GM04504 (cell line): ENCODE data around the gene GRB7.
"Not testable (repeated sequence)": the region's sequence is repeated elsewhere in the genome, so short reads cannot be mapped to it uniquely, and the experiment has no call there.

ENCODE experiments used
- DNase-seq: peaks from one replicate; pipeline ENCODE4 v3.0.0-alpha.2; 2012; ENCODE audit warnings: low read depth

The GRB7 gene

DNA sequence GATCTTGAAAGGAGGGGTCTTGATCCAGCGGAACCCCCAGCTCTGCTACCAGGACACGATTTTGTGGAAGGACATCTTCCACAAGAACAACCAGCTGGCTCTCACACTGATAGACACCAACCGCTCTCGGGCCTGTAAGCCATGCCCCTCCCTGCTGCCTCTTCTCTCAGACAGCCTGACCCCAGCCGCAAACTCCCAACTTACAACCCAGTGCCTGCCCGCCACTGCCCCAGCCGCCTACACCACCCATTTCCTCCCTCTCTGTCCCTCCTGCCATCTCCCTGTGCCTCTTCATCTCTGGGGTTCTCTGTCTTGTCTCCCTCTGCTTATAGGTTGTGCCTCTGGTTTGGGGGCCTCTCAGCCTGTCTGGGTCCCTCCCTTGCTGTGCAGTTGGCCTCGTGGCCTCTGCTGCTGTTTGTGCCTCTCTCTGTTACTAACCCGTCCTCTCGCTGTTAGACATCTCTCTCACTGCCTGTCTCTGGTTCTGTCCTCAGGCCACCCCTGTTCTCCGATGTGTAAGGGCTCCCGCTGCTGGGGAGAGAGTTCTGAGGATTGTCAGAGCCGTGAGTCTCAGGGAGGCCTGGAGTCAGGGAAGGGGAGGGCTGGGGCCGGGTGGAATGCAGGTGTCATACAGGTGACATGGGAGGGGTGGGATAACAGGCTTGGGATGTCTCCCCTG is 28.3 kb upstream of the GRB7 start:
- DNase-seq: no peak

DNA sequence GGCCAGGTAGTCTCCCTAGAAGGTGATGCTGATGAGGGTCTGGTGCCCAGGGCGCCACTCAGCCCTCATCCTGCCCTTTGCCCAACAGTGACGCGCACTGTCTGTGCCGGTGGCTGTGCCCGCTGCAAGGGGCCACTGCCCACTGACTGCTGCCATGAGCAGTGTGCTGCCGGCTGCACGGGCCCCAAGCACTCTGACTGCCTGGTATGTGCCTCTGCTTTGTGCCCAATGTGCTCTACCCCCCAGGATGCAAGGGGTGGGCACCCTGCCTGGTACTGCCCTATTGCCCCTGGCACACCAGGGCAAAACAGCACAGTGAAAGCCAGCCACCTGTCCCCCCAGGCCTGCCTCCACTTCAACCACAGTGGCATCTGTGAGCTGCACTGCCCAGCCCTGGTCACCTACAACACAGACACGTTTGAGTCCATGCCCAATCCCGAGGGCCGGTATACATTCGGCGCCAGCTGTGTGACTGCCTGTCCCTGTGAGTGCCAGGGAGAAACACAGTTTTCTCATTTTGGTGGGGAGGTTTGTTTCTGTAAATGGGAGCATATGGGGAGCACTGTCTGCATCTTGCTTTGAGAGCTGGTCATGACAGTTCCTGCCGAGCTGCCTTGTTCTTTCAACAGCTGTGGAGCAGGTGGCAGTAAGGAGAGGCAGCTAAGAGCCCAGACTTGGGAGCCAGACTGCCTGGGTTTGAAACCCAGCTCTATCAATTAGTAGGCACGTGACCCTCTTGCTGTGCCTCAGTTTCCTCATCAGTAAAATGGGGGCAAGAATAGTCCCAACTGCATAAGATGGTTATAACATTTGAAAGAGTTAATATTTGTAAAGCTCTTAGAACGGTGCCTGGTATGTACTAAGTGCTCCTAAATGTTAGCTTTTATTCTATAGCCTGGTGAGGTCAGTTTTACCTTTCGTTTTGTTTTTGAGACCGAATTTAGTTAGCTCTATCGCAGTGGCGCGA is 27.5 kb upstream of the GRB7 start:
- no peak for DNase-seq

DNA sequence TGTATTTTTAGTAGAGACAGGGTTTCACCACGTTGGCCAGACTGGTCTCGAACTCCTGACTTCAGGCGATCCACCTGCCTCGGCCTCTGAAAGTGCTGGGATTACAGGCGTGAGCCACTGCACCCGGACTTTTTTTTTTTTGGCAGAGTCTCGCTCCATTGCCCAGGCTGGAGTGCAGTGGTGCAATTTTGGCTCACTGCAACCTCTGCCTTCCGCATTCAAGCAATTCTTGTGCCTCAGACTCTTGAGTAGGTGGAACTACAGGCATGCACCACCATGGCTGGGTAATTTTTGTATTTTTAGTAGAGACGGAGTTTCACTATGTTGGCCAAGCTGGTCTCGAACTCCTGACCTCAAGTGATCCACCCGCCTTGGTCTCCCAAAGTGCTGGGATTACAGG is 26.7 kb upstream of the GRB7 start:
- DNase-seq: not testable (repeated sequence)

DNA sequence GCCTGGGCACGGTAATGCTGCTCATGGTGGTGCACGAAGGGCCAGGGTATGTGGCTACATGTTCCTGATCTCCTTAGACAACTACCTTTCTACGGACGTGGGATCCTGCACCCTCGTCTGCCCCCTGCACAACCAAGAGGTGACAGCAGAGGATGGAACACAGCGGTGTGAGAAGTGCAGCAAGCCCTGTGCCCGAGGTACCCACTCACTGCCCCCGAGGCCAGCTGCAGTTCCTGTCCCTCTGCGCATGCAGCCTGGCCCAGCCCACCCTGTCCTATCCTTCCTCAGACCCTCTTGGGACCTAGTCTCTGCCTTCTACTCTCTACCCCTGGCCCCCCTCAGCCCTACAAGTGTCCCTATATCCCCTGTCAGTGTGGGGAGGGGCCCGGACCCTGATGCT is 25.9 kb upstream of the GRB7 start:
- no peak for DNase-seq

DNA sequence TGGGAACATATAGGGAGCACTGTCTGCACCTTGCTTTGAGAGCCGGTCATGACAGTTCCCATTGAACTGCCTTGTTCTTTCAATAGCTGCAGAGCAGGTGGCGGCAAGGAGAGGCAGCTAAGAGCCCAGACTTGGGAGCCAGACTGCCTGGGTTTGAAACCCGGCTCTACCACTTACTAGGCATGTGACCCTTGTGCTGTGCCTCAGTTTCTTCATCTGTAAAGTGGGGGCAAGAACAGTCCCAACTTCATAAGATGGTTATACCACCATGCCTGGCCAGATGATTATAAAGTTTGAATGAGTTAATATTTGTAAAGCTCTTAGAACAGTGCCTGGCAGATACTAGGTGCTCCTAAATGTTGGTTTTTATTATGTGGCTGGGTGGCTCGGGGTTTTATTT is 23.5 kb upstream of the GRB7 start:
- DNase-seq: no peak

- DNase-seq: no peak
Observed at GRCh38 chr17:39715375-39716072, 22.2 kb upstream of the GRB7 start.

GRCh38 chr17:39716073-39716818 is 21.5 kb upstream of the GRB7 start:
- no peak for DNase-seq

GRCh38 chr17:39716879-39717536 is 20.7 kb upstream of the GRB7 start:
- no peak for DNase-seq

DNA sequence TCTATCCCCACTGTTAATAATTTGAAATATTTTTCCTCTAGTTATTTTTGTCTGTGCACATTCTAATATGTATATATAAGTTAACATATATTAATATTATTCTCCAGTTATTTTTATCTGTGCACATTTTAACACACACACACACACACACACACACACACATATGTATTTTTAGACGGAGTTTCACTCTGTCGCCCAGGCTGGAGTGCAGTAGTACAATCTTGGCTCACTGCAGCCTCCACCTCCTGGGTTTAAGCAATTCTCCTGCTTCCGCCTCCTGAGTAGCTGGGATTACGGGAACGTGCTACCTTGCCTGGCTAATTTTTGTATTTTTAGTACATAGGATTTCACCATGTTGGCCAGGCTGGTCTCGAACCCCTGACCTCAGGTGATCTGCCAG is 20.1 kb upstream of the GRB7 start:
- no peak for DNase-seq

GRCh38 chr17:39719563-39720355 is 18.0 kb upstream of the GRB7 start:
- no peak for DNase-seq

DNA sequence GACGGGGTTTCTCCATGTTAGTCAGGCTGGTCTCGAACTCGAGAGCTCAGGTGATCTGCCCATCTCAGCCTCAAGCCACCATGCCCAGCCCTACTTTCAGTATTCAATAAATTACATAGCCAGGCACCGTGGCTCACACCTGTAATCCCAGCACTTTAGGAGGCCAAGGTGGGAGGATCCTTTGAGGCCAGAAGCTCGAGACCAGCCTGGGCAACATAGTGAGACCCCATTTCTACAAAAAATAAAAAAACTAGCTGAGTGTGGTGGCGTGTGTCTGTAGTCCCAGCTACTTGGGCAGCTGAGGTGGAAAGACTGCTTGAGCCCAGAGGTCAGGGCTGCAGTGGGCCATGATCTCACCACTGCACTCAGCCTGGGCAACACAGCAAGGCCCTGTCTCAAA is 15.6 kb upstream of the GRB7 start:
- DNase-seq: no peak

- no peak for DNase-seq
Observed at GRCh38 chr17:39722965-39723848, 14.5 kb upstream of the GRB7 start.

GRCh38 chr17:39724731-39725130 is 13.0 kb upstream of the GRB7 start:
- no peak for DNase-seq

DNA sequence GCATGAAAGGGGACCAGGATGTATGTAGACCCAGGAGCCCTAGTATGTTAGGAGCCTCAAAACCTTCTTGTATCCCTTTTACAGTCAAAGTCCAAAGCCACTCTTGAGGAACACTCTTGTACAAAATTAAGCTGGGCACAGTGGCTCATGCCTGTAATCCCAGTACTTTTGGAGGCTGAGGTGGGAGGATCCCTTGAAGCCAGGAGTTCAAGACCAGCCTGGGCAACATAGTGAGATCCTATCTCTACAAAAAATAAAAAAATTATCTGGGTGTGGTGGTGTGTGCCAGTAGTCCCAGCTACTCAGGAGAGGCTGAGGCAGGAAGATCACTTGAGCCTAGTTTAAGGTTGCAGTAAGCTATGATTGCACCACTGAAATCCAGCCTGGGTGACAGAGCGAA is 11.8 kb upstream of the GRB7 start:
- not testable (repeated sequence) for DNase-seq

DNA sequence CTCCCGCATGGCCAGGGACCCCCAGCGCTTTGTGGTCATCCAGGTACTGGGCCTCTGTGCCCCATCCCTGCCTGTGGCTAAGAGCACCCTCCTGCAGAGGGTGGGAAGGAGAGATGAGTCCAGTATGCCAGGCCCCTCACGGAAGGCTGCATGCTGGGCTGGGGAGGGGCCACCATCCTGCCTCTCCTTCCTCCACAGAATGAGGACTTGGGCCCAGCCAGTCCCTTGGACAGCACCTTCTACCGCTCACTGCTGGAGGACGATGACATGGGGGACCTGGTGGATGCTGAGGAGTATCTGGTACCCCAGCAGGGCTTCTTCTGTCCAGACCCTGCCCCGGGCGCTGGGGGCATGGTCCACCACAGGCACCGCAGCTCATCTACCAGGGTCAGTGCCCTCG is 11.1 kb upstream of the GRB7 start:
- DNase-seq: no peak

GRCh38 chr17:39727556-39727955 is 10.2 kb upstream of the GRB7 start:
- no peak for DNase-seq

GRCh38 chr17:39729280-39729851 is 8.4 kb upstream of the GRB7 start:
- DNase-seq: no peak

GRCh38 chr17:39730095-39730921 is 7.4 kb upstream of the GRB7 start, which contains the start of gene MIEN1:
Gene MIEN1, minus strand, starts transcription at chr17:39730532. Its CDS starts 37 bp downstream, at chr17:39730495.
- peak; percentile 66 for DNase-seq
